WTC11 (cell line): ENCODE results near the gene BNC2. TPM values are rescaled to one million over a fixed set of nuclear protein-coding genes. Genes with fewer than 3 reads are reported as not detected.

Experiments
- ATAC-seq: fragments of 200-7000 bp; cut with Tn5 transposase; 2 replicates; pipeline ENCODE4 v1.10.0; 2021; ENCODE audit warnings: mild to moderate bottlenecking, moderate library complexity
- CTCF ChIA-PET: fragments of 300-600 bp; sonication (Branson Sonifier 250); formaldehyde crosslinking; loops from one replicate; lab custom pipeline; 2021; ENCODE audit warnings: antibody characterized with exemption; lab: Charles Lee
- POLR2A ChIA-PET: fragments of 350-600 bp; sonication (Branson Sonifier 250); formaldehyde crosslinking; loops from one replicate; lab custom pipeline; 2021; ENCODE audit warnings: antibody characterized with exemption; lab: Charles Lee
- DNase-seq: peaks from one replicate; pipeline ENCODE4 v3.0.0; 2021; ENCODE audit warnings: low spot score
- H3K27ac Mint-ChIP-seq: 2 replicates; pipeline ENCODE4 v1.8.0; 2021; ENCODE audit warnings: mixed read lengths
- H3K27me3 Mint-ChIP-seq: 2 replicates; pipeline ENCODE4 v1.8.0; 2021; ENCODE audit warnings: low read depth, mild to moderate bottlenecking, moderate library complexity, mixed read lengths
- H3K36me3 Mint-ChIP-seq: 2 replicates; pipeline ENCODE4 v1.8.0; 2021; ENCODE audit warnings: mixed read lengths
- H3K4me1 Mint-ChIP-seq: 2 replicates; pipeline ENCODE4 v1.8.0; 2022; ENCODE audit warnings: mixed read lengths
- H3K4me3 Mint-ChIP-seq: 2 replicates; pipeline ENCODE4 v1.8.0; 2021; ENCODE audit warnings: mild to moderate bottlenecking, moderate library complexity, mixed read lengths
- H3K9me3 Mint-ChIP-seq: 2 replicates; pipeline ENCODE4 v1.8.0; 2021; ENCODE audit warnings: mixed read lengths
- AFF4 ChIP-seq: sonication (generic); formaldehyde crosslinking; IDR thresholded peaks from 2 replicates; pipeline ENCODE4 v1.8.1; 2023; ENCODE audit warnings: mild to moderate bottlenecking, missing genetic modification reagents, borderline replicate concordance
- ARID4B ChIP-seq: sonication (generic); formaldehyde crosslinking; IDR thresholded peaks from 2 replicates; pipeline ENCODE4 v1.8.0; 2023; ENCODE audit warnings: missing genetic modification reagents, mild to moderate bottlenecking, borderline replicate concordance
- CTCF ChIP-seq: fragments of 200-600 bp; IDR thresholded peaks from 2 replicates; pipeline ENCODE4 v1.8.0; 2022; ENCODE audit warnings: antibody characterized with exemption
- E2F5 ChIP-seq: sonication (generic); formaldehyde crosslinking; IDR thresholded peaks from 2 replicates; pipeline ENCODE4 v1.8.1; 2022; ENCODE audit warnings: mild to moderate bottlenecking, moderate library complexity, missing genetic modification reagents
- ETV6 ChIP-seq: sonication (generic); formaldehyde crosslinking; IDR thresholded peaks from 2 replicates; pipeline ENCODE4 v1.8.1; 2022; ENCODE audit warnings: mild to moderate bottlenecking, missing genetic modification reagents
- FOXP1 ChIP-seq: sonication (generic); formaldehyde crosslinking; IDR thresholded peaks from 2 replicates; pipeline ENCODE4 v1.8.0; 2022; ENCODE audit warnings: missing genetic modification reagents, mild to moderate bottlenecking, moderate library complexity, borderline replicate concordance
- JAZF1 ChIP-seq: fragments of 250-450 bp; sonication (Bioruptor Pico); IDR thresholded peaks from 2 replicates; pipeline ENCODE4 v1.9.0; 2021; ENCODE audit warnings: moderate library complexity, mild to moderate bottlenecking, inconsistent platforms
- MLX ChIP-seq: sonication (generic); formaldehyde crosslinking; IDR thresholded peaks from 2 replicates; pipeline ENCODE4 v1.8.1; 2023; ENCODE audit warnings: mild to moderate bottlenecking, missing genetic modification reagents, moderate library complexity
- NFE2L1 ChIP-seq: sonication (generic); formaldehyde crosslinking; IDR thresholded peaks from 2 replicates; pipeline ENCODE4 v1.8.1; 2023; ENCODE audit warnings: missing genetic modification reagents
- NR1H2 ChIP-seq: sonication (generic); formaldehyde crosslinking; IDR thresholded peaks from 2 replicates; pipeline ENCODE4 v1.9.0; 2021; ENCODE audit warnings: mild to moderate bottlenecking, moderate library complexity, missing genetic modification reagents
- SMAD3 ChIP-seq: sonication (generic); formaldehyde crosslinking; IDR thresholded peaks from 2 replicates; pipeline ENCODE4 v1.8.0; 2022; ENCODE audit warnings: missing genetic modification reagents, mild to moderate bottlenecking, borderline replicate concordance
- SOX15 ChIP-seq: fragments of 250-450 bp; sonication (Bioruptor Pico); IDR thresholded peaks from 2 replicates; pipeline ENCODE4 v1.9.0; 2021; ENCODE audit warnings: mild to moderate bottlenecking
- USF2 ChIP-seq: sonication (generic); formaldehyde crosslinking; IDR thresholded peaks from 2 replicates; pipeline ENCODE4 v1.8.1; 2023; ENCODE audit warnings: mild to moderate bottlenecking, missing genetic modification reagents, moderate library complexity
- ZNF219 ChIP-seq: sonication (generic); formaldehyde crosslinking; IDR thresholded peaks from 2 replicates; pipeline ENCODE4 v1.8.0; 2023; ENCODE audit warnings: missing genetic modification reagents, mild to moderate bottlenecking, borderline replicate concordance
- ZNF317 ChIP-seq: sonication (generic); formaldehyde crosslinking; IDR thresholded peaks from 2 replicates; pipeline ENCODE4 v1.8.1; 2023; ENCODE audit warnings: low read depth, mild to moderate bottlenecking, moderate library complexity, missing genetic modification reagents, borderline replicate concordance
- ZSCAN18 ChIP-seq: fragments of 250-450 bp; sonication (Bioruptor Pico); IDR thresholded peaks from 2 replicates; pipeline ENCODE4 v2.1.2; 2022; ENCODE audit warnings: mild to moderate bottlenecking, moderate library complexity
- total RNA-seq: library from RNA; stranded (reverse); gene quantifications from 3 replicates; pipeline ENCODE4 v1.2.3, GENCODE V29; 2021

The BNC2 gene
- total RNA-seq, 1 experiment from 2014 or later: 33.3 TPM

- TF ChIP-seq CTCF: no peak
- no peak for TF ChIP-seq E2F5 (CRISPR knock-in tag)
- no peak for TF ChIP-seq ETV6
- TF ChIP-seq SOX15 (CRISPR knock-in tag): no peak
- TF ChIP-seq ARID4B (CRISPR knock-in tag): no peak
- TF ChIP-seq FOXP1 (CRISPR knock-in tag): no peak
Measured at GRCh38 chr9:16485160-16485559, 385.3 kb downstream of the BNC2 start (continued).

GRCh38 chr9:16484744-16485143 is 385.7 kb downstream of the BNC2 start:
- H3K27me3 Mint-ChIP-seq: peaks cover 7% of the 10 kb centered on the region
- POLR2A ChIA-PET: interaction anchor here (0.6 kb wide), 1 partner anchor 254 kb away, joined by 3 read pairs; no protein-coding TSS in a partner anchor
- CTCF ChIA-PET: no interaction called here

More at GRCh38 chr9:16484744-16485143, 385.7 kb downstream of the BNC2 start:
- ATAC-seq: no peak
- DNase-seq: no peak
- H3K4me1 Mint-ChIP-seq: peaks cover 57% of the 10 kb centered on the region
- TF ChIP-seq ZNF219 (no peak), ZNF317 (CRISPR knock-in tag) (no peak), MLX (no peak), USF2 (CRISPR knock-in tag) (no peak), NR1H2 (CRISPR knock-in tag) (no peak), AFF4 (no peak), SMAD3 (no peak), FOXP1 (CRISPR knock-in tag) (no peak), ZSCAN18 (CRISPR knock-in tag) (no peak), JAZF1 (CRISPR knock-in tag) (no peak), NFE2L1 (CRISPR knock-in tag) (no peak)
- TF ChIP-seq, all 79 proteins: peak for 0
- Mint-ChIP-seq H3K27ac (no peak overlapping the region), H3K4me3 (no peak overlapping the region), H3K36me3 (peaks cover 7% of the 10 kb centered on the region), H3K9me3 (peaks cover 7% of the 10 kb centered on the region; the same call in 1 of the 2 replicates)
